CD4-positive, alpha-beta T cell treated with Interleukin-6 for 4 hours (primary cell): Measurements from ENCODE around the gene HMGN1.
A peak's percentile ranks its signal among the peaks of the same experiment; 100 is the strongest.

ENCODE experiments used
- DNase-seq: peaks from one replicate; pipeline ENCODE4 v3.0.0-alpha.2; 2020; ENCODE audit warnings: mixed read lengths

Gene HMGN1

DNA sequence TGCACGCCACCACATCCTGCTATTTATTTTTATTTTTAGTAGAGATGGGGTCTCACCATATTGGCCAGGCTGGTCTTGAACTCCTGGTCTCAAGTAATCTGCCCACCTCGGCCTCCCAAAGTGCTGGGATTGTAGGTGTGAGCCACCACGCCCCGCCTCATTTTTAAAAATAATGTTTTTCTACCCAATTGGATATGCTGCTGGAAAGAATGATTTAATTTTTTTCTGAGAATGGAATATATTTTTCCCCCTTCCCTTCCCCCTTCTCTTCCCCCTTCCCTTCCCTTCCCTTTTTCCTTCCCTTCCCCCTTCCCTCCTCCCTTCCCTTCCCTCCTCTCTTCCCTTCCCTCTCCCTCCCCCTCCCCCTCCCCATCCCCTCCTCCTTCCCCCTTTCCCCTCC lies 17.7 kb upstream of the HMGN1 start:
- DNase-seq: no peak

DNA sequence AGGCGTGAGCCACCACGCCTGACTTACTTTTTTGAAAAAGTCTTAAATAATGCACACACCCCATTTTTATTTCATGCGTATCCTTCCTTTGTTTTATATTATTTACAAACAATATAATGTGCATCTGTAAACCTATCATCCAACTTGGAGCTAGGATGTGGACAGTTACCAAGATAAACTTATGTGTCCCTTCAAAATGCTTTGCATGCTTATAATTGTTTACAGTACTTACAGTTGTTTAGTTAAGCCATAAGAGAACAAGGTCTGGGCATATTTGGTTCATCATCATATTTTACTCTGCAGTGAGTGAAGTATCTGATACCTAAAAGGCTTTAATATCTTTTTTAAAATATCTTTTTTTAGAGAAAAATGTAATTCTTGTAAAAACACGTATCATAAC lies 16.1 kb upstream of the HMGN1 start:
- no peak for DNase-seq

DNA sequence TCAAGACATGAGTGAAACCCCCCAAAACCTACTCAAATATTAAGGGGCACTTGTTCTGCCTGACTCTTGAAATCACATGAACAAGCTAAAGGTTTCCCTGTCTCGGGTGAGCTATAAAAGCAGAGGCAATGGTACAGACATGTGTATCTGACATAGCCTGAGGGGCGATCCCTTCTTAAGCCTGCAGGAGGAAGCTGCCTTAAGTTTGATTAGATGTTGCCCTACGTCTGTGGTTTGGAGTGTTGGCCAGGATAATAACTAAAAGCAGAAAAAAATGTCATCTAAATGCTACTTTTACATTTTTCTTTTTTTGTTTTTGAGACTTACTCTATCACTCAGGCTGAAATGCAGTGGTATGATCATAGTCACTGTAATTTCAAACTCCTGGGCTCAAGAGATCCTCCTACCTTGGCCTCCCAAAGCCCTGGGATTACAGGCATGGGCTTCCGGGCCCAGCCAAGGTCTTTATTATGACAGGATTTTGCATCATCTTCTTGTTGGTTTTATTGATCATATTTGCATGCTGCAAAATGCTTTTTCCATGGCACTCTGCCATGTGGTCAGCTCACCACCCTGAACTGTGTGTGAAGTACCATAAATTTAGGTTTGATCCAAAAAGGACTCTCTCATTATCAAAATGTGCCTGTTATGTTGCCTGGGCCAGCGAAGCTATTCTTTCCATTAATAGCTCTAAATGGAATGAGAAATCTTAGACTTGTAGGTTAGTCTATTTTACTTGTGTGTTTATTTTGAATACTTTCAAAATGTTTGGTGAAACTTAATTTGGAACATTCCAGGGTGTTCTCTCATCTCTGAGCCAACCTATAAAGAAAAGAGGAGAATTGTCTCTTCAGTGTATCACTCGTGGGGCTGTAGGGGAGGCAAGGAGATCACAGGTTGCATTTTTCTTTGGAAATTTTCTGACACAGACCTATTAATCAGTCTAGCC lies 15.0 kb upstream of the HMGN1 start:
- no peak for DNase-seq

DNA sequence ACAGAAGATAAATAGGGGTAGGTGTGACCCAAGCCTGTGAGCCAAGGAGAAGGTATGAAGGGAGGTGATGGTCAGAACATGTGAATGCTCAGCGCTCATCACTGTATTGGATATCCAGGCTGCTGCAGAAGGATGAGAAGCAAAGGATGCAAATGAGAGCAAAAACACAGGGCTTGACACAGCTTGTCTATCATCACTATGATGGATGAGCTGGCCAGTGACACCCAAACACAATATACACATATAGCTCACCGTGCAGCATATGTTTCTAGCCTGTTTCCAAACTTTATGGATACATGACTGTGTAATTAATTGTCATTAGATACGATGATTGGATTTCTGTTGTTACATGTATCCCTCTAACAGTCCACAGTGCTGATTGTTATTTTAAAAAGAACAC lies 13.8 kb upstream of the HMGN1 start:
- DNase-seq: no peak

DNA sequence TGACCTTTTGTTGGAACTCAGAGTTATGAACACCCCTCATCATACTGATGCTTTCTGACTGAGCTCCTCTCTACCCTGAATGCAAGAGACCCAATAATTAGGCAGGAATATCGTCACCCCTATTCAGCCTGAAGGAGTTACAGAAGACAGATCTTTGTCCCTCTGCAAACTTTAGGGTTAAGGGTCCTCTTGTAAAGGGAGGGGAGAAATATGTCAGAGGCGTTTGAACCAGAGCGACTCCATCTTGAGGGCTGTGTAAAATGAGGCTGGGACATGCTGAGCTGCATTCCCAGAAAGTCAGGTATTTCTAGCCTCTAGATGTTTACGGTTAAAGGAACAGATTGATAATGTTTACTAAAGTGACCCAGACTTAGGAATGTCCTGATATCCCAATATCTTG lies 10.5 kb upstream of the HMGN1 start:
- DNase-seq: no peak

DNA sequence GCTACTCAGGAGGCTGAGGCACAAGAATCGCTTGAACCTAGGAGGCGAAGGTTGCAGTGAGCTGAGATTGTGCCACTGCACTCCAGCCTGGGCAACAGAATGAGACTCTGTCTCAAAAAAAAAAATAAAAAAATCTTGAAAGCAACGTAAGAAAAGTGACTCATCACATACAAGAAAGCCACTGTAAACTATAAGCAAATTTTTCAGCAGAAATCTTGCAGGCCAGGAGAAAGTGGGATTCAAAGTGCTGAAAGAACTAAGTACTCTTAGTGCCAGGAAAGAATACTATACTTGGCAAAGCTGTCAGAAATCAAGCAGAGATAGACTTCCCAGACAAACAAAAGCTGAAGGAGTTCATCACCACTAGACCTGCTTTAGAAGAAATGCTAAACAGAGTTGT lies 4.4 kb upstream of the HMGN1 start:
- DNase-seq: no peak

DNA sequence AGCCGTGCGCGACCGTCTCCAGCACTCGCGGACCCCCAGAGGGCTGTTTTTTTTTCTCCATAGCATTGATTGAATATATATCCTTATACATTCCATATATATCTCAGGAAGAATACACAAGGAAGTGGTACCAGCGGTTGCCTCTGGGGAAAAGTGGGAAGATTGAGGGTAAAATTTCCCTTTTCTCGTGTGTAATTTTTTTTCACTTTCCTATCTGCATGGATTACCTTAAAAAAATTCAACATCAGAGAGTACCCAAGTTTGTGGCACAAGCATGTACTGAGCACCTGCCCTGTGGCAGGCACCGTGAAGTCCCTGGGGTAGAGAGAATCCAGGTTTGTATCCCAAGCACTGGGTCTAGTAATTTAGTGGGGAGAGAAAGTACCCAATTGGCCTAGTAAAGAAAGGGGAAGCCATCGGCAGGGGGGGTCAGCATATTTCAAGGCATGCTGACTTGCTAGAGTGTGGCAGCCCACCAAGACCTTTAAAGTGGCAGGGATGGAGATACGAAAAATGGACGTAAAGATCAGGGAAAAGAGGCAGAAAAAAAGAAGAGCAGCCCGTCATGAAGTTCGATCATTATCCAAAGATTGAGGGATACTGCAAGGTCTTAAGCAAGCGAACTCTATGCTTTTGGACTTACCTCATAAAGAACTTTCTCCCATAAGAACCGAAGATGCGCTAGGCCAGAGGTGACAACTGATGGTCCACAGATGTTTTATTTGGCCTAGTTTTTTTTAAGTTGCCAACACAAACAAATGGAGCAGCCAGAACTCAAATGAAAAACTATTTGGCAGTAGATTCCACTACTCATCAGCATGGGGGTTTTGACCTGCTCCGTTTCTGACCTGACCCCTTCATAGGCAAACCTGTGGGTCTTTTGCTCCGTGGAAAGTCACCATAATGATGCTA lies 1.5 kb upstream of the HMGN1 start:
- no peak for DNase-seq

DNA sequence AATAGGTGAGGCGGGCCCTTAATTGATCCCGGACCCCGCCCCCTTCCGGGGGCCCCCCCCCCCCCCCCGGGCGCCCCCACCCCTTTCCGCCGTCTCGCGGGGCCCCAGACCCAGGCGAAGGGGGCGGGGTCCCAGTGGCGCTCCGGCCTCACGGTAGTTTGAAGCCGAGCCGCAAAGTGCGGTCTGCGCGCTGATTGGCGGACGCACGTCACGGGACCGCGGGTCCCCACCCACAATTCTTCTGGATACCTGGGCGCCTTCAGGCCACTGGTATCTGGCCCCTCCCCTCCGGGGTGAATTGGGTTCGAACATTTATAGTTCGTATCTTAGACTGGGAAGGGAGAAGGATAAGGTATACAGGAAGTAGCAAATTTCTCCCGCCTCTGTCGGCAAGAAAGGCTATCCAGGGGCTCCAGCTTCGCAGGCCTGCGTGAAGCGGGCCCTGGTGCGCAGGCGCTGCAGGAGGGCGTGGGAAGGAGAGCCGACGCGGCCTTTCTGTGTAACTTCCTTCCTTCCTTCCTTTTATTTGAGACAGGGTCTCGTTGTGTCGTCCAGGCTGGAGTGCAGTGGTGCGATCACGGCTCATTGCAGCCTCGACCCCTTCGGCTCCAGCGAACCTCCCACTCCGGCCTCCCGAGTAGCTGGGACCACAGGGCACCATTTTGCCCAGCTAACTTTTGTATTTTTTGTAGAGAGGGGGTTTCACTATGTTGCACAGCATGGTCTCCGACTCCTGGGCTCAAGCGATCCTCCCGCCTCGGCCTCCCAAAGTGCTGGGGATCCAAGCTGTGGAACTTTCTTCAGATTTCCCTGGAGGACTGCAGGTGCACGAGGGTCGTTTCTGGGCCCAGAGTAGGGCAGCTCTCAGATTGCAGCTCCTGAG lies 564 bp upstream of the HMGN1 start:
- DNase-seq: peak; percentile 98

DNA sequence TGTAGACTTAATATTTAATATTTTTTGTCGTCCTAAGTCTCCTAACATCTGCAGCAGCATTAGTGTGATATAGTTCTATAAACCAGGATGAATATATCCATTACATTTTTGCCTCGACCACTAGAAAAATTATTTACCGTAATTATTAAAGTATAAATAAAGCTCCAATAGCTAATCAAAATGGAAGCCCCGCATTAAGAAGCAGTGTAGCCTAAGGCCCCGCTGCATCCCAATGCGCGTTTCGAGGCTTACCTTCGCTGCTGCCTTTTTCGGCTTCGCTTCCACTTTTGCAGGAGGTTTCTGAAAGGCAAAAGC lies 891 bp downstream of the HMGN1 start:
- DNase-seq: no peak

DNA sequence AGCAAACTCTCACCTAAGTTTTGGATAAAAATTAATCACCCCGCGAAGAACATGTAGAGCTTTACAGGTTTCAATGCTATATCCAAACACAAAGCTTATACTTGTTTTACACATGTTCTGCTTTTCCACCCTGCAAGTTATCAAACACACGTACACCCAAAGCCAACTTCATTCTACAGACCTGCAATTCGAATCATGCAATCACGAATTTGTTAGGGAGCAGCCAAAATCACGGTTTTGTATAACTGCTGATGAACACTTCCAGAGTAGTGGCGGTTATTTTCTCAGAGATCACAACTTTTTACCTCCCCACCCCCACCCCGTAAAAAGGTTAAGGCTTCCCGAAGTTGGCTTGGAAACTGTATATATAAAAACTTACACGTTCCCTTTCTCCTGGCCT lies 1.4 kb downstream of the HMGN1 start:
- DNase-seq: no peak

DNA sequence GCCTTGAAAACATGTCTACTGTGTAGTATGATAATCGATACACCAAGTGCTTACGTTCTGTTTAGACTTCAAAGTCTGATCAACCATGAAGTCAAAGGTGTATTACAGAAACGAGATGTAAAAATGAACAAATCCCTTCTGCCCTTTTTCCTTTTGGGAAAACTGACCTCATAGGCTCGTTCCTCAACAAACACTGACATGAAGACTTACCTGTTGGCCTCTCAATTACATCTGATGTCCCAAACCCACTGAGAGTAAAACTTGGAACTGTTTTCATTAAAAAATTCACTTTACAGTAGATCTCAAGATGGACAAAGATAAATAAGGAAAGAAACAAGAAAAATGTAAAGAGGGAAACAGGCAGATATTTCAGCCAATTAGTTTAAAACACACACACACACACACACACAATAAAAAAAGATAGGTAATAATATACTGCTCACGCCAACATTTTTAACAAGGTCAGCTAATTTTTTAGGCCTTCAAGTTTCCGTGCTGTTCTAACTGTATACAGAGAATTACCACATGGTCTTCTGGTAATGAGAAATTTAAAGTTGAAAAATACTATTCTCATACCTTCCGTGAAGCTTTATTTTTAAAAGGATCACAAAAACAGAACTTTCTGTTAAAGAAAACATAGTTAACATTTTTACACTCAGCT lies 2.1 kb downstream of the HMGN1 start:
- DNase-seq: no peak

DNA sequence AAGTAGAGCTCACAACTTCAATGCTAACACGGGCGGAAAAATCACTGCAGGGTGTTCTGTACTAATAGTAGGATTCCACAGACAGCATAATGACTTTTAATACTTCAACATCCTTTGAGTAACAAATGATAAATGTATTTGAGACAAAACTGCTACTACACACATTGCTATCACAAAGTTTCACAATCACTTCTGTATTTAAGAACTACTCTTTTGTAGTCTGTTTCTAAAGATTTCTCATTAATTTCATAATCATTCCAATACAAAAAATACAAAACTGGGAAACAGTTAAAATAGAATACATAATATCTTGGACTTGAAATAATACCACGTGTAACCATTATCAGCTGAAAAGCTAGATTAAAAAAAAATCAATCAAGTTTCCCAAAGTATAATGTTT lies 2.7 kb downstream of the HMGN1 start:
- no peak for DNase-seq

DNA sequence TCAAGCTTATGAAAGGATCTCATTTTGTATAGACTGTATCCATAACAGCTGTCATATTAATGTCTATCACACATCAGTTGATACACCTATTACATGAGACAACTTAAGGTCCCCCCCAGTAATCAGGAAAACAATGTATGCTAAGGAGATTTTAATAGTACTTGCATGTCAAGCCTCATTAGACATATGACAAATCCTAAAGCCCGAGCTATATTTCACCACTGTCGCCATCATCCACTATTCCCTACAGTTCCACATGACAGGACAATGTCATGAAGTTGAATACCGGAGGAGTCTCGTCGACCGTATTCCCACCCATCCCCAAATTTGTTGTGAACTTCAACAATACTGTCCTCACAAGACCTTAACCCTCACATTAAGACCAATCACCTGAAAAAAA lies 3.4 kb downstream of the HMGN1 start:
- no peak for DNase-seq

DNA sequence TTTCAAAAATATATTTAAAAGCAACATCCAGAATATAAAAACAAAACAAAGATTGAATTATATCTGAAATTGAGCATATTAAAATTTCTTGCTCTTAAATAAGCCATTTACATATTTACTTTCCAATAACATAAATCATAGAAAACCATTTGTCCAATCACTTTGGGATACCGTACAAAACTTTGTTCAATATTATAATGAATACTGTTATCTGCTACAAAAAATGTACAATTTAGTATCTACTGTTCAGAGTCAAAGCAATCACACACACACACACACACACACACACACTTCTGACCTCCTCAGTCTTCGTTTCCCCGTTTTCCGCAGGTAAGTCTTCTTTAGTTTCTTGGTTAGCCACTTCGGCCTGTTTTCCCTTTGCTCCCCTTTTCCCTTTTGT lies 4.0 kb downstream of the HMGN1 start:
- DNase-seq: no peak

DNA sequence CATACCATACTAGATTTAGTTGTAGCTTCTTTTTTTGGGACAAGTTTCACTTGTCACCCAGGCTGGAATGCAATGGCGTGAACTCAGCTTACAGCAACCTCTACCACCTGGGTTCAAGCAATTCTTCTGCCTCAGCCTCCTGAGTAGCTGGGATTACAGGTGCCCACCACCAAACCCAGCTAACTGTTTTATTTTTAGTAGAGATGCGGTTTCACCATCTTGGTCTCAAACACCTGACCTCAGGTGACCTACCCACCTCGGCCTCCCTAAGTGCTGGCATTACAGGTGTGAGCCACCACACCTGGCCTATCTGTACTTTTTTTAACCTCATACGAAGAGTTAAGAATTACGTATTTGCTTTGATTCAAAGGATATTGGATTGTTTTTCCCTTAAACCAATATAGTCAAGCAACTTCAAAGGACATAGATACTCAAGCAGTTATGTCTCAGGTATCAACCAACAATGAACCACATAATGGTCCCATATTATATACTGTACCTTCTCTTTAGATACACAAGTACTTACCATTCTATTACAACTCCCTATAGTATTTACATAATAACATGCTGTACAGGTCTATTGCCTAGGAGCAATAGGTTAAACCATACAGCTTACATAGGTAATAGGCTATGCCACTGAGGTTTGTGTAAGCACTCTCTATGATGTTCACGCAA lies 7.5 kb downstream of the HMGN1 start:
- DNase-seq: no peak

DNA sequence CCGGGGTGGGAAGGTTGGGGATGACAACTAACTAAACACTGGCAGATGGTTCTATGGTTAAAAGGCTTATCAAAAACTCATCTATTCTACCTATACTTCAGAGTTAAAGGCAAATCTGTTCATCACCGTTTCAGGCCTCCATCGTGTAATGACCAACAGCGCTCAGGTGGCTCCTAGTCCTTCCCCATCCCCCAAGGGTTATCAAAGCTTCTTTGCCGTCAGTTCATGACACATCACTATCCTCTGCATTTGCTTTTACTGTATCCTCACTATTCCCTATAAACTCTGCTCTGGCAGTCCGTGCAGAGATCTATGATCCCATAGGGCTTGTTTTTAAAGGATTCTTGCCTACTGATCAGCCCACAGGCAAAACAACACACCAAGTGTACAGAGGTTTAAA lies 8.2 kb downstream of the HMGN1 start:
- no peak for DNase-seq

DNA sequence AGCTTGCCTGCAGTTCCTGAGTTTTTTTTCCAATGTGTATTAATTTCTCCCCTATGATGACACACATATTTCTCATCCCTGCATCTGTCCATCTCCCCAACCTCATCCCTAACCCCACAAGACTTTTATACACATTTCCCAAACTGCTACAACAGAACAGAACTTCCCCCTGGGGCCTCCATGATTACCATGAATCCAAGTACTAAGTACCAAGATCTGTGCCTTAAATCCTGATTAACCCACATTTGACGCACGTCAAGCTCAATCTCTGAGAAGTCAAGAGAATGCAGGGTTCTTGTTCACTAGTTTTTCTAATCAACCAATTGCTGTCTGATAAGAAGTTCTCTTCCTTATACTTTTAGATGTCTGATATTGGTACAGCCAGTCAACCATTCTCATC lies 9.7 kb downstream of the HMGN1 start:
- DNase-seq: no peak

DNA sequence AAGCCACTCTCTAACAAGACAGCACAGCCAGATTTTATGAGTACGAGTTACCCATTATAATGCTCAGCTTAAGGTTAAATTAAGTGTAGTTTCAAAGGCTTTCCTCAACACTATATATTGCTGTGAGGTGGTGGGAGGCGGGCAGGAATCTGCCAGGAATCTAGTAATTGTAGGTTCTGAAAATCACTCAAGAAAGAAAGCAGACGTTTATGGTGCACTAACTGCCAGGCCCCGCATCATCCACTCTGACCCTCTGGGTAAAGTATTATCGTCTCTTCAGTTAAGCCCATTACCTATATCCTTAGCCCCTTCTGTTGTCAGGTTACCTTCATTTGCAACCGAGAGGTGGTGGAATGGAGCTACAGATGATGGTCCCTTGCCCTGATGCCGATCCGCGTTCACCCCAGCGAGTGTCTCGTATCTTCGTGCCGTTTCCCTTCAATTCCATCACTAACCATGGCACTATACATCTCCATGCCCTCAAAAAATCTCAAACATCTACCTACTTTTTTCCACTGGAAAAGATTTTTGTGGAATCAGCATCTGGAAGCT lies 12.4 kb downstream of the HMGN1 start:
- no peak for DNase-seq

DNA sequence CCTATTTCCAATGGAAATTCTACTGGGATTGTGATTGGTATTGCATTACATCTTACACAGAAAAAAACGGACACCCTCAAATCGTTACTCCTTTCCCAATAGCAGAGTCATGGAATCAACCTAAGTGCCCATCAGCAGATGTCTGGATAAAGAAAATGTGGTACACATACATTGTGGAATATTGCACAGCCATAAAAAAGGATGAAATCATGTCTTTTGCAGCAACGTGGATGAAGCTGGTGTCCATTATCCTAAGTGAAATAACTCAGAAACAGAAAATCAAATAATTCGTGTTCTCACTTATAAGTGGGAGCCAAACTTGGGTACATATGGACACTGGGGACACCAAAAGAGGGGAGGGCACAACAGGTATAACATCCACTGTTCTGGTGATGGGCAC lies 14.3 kb downstream of the HMGN1 start:
- DNase-seq: no peak

DNA sequence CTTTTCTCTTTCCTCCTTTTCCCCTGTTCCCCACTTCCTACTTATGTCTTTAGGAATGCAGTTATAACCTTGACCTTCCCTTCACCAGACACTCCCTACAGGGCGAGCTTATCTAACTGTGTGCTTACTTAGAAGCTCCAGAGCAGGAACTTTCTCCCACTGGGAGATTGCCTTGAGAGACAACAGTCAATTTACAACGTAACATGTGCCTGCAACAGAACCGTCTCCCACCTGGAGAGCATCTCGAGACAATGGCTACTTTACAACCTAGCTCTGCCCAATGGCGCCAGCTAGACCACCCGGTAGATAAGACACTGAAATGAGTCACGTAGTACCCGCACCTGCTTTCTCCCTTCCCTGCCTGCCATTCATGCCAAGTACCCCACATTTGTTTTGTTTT lies 16.7 kb downstream of the HMGN1 start:
- DNase-seq: no peak

DNA sequence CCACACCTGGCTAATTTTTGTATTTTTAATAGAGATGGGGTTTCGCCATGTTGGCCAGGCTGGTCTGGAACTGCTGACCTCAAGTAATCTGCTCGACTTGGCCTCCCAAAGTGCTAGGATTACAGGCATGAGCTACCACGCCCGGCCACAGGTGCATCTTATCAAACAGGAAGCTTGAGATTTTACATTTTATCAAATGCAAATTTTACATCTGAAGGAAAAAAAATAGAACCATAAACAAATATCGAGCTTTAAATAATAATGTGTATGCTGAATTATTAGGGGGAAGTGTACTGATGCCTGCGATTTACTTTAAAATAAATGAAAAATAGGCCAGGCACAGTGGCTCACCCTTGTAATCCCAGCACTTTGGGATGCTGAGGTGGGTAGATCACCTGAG lies 18.9 kb downstream of the HMGN1 start:
- DNase-seq: no peak

DNA sequence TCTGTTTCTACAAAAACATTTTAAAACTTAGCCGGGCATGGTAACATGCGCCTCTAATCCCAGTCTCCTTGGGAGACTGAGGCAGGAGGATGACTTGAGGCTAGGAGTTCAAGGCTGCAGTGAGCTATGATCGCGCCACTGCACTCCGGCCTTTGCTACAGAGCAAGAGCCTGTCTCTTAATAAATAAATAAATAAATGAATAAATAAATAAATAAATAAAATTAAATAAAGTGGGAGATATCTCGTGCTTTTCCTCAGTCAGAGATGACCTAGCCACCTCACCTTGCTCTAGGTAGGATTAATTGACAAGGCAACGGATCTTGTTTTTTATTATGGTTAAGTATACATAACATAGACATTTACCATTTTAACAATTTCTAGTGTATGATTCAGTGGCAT lies 21.2 kb downstream of the HMGN1 start:
- no peak for DNase-seq
